SK-MEL-5 (cell line): ENCODE measurements around the gene YBX1. TPM values are rescaled to one million over a fixed set of nuclear protein-coding genes. Genes with fewer than 3 reads are reported as not detected.
"Not testable (repeated sequence)": the region's sequence is repeated elsewhere in the genome, so short reads cannot be mapped to it uniquely, and the experiment has no call there.

Experiments used
- DNase-seq: peaks from one replicate; pipeline ENCODE4 v3.0.0-alpha.2; 2016; ENCODE audit warnings: low read depth, low spot score
- in situ Hi-C: cut with HindIII; loops from 2 replicates; pipeline ENCODE4 v1.10.0; 2016; ENCODE audit warnings: low sequenced_read_pairs, high pct_unique_total_duplicates, low pct_unique_long_range_greater_than_20kb
- total RNA-seq: library from RNA; depleted of rRNA; stranded (reverse); fragments of >200 nt; shearing (Covaris generic); gene quantifications from 2 replicates; pipeline ENCODE4 v1.2.3, GENCODE V29; 2014

The YBX1 gene
- total RNA-seq, 1 experiment from 2014 or later = 1,067 TPM

DNA sequence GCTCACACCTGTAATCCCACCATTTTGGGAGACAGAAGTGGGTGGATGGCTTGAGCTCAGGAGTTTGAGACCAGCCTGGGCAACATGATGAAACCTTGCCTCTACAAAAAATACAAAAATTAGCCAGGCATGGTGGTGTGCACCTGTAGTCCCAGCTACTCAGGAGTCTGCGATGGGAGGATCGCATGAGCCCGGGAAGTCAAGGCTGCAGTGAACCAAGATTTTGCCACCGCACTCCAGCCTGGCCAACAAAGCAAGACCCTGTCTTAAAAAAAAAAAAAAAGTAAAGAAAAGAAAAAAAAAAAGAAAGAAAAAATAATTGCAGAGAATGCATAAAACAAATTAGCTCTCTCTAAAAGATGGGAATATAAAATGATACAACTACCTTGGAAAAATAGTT is 43.6 kb downstream of the YBX1 start:
- in situ Hi-C loops, DNase-seq: not testable (repeated sequence)

- peak; percentile 55 for DNase-seq
- in situ Hi-C loops = no loop called here
These were observed 47.8 kb downstream of the YBX1 start for GRCh38 chr1:42730002-42730401.

- in situ Hi-C loops = no loop called here
- peak; percentile 16 for DNase-seq
These were observed 48.8 kb downstream of the YBX1 start for GRCh38 chr1:42730988-42731387.

DNA sequence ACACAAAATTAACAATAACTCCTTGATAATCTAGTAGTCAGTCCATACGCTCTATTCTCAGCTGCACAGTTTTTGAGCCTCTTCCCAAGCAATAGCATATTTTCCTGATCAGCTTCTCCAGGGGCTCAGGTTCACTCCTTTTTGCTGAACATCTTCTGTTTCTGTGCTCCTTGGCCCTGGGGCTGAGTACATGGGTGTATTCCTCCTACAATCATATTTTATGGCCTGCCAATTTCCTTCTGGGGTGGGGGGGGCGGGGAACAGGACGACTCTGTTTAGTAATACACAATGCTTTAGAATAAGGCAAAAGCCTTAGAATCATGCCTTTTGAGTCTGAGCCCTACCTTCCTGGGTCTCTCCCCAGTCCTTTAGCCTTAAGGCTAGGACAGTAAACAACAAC is 49.4 kb downstream of the YBX1 start:
- DNase-seq = no peak
- in situ Hi-C loops = no loop called here

DNA sequence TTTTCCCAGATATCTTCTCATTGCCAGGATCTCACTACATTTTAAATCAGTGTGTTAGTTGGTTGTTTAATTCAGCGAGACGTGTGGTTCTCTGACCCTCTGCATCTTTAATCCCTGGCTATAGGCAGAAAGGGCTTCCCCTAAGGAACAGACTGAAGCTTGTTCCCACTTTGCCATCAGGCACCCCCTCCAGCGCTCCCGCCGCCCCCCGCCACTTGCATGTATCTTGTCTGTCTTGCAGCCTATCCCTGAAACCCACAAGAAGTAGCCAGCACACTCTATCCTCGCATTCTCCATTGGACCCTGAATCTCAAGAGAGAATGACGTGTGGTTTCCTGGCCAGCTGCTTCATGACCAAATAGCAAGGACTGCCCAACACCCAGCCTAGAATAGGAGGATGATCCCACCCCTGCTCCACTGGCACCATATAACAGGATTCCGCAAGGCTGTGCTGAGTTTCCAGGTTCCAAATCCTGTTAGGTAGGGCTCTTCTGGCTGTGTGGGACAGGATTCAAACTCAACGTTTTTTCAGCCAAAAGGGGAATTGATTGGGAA is 50.0 kb downstream of the YBX1 start:
- DNase-seq = no peak
- in situ Hi-C loops = no loop called here

GRCh38 chr1:42733415-42734200 is 51.4 kb downstream of the YBX1 start:
- in situ Hi-C loops = no loop called here
- DNase-seq = no peak

GRCh38 chr1:42734201-42735035 is 52.2 kb downstream of the YBX1 start:
- in situ Hi-C loops = no loop called here
- DNase-seq = no peak

DNA sequence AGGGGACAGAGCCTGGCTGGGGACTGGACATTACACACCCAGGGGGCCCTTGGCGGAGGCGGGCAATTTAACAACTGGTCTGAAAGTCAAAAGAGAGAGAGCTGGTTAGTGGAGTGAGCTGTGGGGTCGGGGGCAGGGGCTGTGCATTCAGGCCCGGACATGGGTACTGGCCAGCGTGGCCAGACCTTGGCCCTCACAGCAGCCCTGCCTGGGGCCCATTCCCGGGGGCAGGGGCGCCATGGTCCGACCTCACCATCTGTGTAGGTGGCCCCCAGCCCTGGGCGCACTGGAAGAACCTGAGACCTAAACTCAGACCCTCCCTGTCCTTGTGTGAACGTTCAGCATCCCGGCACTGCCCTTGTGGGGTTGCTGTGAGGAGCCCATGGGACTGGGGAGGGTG is 52.8 kb downstream of the YBX1 start:
- no peak for DNase-seq
- in situ Hi-C loops = no loop called here

DNA sequence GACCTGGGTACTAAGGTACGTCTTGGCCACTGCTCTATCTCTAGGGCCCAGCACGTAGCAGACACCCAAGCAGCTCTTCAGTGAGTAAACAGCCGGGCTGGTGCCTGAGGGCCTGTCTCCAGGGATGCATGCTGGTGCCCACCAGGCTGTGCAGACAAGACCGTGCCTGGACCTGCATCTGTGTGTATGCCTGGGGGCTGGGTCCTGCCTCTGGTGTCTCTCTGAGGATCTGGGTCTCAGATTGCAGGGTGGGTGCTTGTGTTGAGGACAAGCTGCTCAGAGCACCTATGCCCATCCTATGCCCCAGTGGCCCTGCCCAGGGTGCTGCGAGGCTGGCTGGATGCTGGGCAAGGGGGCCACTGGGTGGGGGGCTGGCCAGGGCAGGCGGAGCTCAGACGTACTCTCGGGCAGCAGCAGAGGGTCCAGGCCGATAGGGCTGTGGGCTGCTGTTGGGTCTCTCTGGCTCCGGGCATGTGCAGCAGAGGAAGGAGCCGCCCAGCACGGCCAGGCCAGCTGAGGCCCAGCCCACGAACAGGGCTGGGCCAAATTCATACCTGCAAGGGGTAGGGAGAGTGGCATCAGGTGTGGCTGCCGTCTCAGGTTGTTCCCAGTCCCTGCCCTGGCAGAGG is 53.4 kb downstream of the YBX1 start:
- in situ Hi-C loops = no loop called here
- DNase-seq = no peak

- peak; percentile 61 for DNase-seq
- in situ Hi-C loops = no loop called here
These were observed 53.9 kb downstream of the YBX1 start for GRCh38 chr1:42736152-42736551.

GRCh38 chr1:42736571-42737200 is 54.5 kb downstream of the YBX1 start:
- no peak for DNase-seq
- in situ Hi-C loops = no loop called here

- DNase-seq = no peak
- in situ Hi-C loops = no loop called here
These were observed 55.0 kb downstream of the YBX1 start for GRCh38 chr1:42737257-42737656.

DNA sequence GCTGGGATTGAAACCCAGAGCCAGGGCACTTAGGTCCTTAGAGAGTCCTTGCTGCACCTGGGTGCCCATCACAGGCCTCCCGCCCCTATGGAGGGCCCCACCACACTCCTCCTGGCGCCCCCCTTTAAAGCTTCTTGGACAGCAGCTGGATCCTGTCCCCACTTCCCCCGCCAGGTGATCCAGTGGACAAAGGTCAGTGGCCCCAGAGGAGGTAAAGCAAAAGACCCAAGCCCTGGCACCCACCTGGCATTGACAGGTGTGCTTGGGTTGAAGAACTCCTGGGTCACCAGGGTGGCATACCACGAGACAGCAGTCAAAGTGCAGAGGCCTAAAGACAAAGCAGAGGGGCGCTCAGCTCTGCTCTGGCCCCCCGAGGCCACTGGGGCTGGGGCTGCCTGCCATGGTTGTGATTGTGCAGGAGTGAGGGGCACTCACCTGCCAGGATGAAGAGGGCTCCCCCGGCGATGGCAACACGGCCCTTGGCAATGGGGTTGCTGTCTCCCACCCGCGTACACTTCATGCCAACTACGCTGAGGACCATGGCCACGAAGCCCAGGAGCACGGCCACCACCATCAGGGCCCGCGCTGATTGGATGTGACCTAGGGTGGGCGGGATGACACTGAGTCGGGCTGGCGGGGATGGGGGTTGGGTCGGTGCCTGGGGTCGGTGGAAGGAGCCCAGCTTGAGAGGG is 55.9 kb downstream of the YBX1 start:
- in situ Hi-C loops = no loop called here
- DNase-seq = no peak

DNA sequence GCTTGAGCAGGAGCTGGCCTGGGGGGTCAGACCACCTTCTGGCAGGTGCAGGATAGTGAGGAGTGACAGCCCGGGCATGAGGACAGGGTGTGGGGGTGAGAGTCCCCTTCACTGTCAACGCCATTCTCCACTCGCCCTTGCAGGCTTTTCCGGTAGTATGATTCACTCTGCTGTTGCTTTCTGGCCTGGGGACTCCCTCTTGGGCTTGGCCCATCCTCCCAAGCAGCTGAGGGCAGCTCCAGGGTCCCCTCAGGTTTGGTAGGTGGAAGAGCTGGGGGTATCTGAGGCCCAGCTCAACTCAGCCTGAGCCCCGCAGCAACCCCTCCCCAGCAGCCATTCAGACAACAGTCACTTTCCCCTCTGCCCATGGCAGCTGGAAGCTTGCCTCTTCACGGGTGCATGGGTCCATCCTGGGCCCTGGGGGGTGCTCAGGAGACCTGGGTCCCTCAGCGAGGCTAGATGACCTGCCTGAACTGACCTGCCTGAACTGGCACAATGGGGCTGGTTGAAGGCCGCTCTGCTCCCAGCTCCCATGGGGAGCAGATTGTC is 56.5 kb downstream of the YBX1 start:
- in situ Hi-C loops = no loop called here
- no peak for DNase-seq

DNA sequence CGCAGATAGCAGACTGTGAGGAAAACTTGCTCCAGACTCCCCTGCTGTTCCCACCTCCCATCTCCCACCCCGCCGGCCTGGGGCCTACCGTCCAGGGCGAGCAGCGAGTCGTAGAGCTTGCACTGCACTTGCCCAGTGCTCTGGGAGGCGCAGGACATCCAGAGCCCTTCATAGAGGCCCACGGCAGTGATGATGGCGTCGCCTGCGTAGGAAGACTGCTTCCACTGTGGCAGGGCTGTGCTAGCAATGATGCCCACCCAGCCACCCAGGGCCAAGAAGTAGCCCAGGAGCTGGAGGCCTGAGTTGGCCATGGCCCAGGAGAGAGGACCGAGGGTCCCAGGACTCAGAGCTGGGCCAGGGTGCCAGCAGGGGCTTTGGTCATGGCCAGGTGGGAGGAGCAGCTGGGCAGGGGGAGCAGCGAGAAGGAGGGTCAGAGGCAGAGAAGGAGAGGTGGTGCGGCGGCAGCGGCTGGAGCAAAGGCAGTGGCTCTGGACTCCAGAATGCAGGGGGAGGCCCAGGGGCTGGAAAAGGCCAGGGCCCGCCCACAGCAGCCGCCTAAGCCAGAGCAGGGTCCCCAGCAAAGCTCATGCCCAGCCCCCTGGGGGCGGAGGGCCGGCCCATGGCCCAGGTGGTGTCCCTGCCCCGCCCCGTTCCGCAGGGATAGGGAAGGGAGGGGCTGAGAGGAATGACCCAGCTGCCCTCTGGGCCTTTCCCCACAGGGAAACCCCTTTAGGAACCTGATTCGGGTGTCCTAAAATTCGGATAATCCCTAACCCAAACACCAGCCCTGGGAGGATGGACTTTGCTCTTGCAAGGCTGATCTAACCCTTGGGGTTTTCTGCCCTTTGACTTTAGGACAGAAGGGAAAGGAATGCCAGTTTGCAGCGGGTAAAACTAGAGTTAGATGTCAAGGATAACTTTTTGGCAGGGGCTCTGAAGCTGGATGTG is 57.8 kb downstream of the YBX1 start, which contains the start of gene CLDN19:
TSS of gene CLDN19 (minus strand) at position 484 of the 948 bp plus-strand sequence. CDS start at position 311, 173 bp downstream.
- in situ Hi-C loops = no loop called here
- DNase-seq = no peak
